Skin epidermis (tissue), 12 donors: Measurements from ENCODE around the gene TSPEAR.
"Not testable (repeated sequence)": the region's sequence is repeated elsewhere in the genome, so short reads cannot be mapped to it uniquely, and the experiment has no call there.

Experiments used
- H3K27ac ChIP-seq, 21 experiments: fragments of 200-600 bp; sonication (generic) in 11 of 21; one replicate each; pipeline ENCODE4 v1.5.0; 2020; ENCODE audit warnings: mild to moderate bottlenecking in 3 of 21, inconsistent platforms in 2 of 21, moderate library complexity in 2 of 21
- H3K4me3 ChIP-seq, 7 experiments: fragments of 200-600 bp; sonication (generic) in 2 of 7; one replicate each; pipeline ENCODE4 v1.5.0; 2020; ENCODE audit warnings: inconsistent platforms in 2 of 7, mild to moderate bottlenecking in 2 of 7, moderate library complexity in 1 of 7

TSPEAR gene

GRCh38 chr21:44639331-44639655 is 72.1 kb downstream of the TSPEAR start:
- Histone ChIP-seq H3K27ac (no peak overlapping the region), H3K4me3 (no peak overlapping the region)

GRCh38 chr21:44638506-44639330 is 72.7 kb downstream of the TSPEAR start:
- not testable (repeated sequence) for H3K4me3 ChIP-seq, H3K27ac ChIP-seq

DNA sequence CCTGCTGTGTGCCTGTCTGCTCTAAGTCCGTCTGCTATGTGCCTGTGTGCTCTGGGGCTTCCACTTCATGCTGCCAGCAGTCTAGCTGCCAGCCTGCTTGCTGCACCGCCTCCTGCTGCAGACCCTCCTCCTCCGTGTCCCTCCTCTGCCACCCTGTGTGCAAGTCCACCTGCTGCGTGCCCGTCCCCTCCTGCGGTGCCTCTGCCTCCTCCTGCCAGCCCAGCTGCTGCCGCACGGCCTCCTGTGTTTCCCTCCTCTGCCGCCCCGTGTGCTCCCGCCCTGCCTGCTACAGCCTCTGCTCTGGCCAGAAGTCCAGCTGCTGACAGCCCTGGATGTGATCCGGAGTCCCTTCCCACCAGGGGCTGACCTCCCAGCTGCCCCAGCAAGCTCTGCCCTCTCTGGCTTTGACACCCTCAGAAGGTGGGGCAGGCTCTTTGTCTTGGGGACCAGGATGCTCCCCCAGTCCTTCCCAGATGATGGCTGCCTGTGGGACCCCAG is 73.5 kb downstream of the TSPEAR start:
- not testable (repeated sequence) for H3K4me3 ChIP-seq

GRCh38 chr21:44637018-44637850 is 74.1 kb downstream of the TSPEAR start, which contains the start of gene KRTAP10-10:
Gene KRTAP10-10 (plus strand): TSS chr21:44637356. CDS start chr21:44637418, 62 bp downstream.
- no peak within 1 kb of the TSS for H3K27ac ChIP-seq

More for the DNA sequence above, 73.5 kb downstream of the TSPEAR start:
- H3K27ac ChIP-seq = not testable (repeated sequence)

GRCh38 chr21:44636209-44637017 is 75.0 kb downstream of the TSPEAR start:
- no peak overlapping the region for H3K4me3 ChIP-seq
- H3K27ac ChIP-seq = no peak overlapping the region

More at GRCh38 chr21:44637018-44637850, 74.1 kb downstream of the TSPEAR start, which contains the start of gene KRTAP10-10:
- H3K4me3 ChIP-seq = no peak within 1 kb of the TSS

DNA sequence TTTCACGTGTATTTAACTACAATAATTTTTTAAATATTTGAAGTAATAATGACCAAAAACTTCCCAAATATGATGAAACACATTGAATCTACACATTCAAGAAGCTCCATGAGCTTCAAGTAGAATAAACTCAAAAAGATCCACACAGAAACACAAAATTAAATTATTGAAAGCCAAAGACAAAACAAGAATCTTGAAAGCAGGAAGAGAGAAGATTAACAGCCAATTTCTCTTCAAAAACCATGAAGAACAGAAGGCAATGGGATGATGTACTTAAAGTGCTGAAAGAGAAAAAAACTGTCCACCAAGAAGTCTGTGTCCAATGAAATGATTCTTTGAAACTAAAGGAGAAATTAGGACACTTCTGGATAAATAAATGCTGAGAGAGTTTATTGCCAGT is 79.3 kb downstream of the TSPEAR start:
- Histone ChIP-seq H3K27ac (no peak overlapping the region), H3K4me3 (no peak overlapping the region)

DNA sequence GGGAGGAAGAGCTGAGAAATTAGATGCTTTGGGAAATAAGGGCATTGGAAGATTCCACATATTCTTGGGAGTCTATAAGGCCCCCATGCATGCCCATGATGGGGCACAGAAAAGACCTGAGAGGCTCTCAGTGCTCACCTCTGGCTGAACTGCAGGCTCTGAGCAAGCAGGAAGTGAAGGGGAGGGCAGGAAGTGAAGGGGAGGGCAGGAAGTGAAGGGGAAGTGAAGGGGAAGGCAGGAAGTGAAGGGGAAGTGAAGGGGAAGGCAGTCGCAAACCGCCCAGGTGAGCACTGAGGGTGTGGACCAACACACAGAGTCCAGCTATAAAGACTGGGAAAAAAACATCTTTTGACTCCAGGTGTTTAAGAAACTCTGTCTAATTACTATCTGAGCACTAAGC is 80.9 kb downstream of the TSPEAR start:
- H3K27ac ChIP-seq = no peak overlapping the region

DNA sequence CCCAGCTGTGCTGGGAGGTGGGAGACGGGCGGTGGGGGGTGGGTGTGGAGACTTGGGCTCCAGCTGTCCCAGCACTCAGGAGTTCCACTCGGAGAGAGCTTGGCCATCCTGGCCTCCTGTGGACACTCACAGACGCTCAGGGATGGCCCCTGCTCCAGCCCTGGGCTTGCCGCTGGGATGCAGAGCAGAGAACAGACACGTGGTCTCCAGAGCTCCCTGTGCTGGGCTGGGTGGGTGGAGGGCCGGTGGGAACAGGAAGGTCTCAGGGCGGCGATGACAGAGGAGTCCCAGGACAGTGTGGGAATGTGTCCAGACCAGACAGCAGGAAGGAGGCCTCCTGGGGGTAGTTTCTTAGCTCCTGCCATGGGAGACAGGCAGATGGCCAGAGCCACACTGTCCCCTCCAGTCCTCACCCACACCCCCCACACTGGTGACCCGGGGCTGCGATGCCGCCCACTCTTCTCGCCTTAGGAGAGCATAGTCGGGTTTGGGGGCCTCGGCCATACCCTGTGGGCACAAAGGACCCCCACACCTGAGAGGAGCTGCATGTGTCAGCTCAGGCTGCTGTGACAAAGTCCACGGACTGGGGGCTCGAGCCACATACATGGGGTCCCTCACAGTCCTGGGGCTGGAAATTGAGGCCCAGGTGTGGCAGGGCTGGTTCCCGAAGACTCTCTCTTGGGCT is 82.5 kb downstream of the TSPEAR start:
- no peak overlapping the region for H3K4me3 ChIP-seq
- no peak overlapping the region for H3K27ac ChIP-seq

More for the DNA sequence above, 80.9 kb downstream of the TSPEAR start:
- H3K4me3 ChIP-seq = no peak overlapping the region

GRCh38 chr21:44627831-44628233 is 83.5 kb downstream of the TSPEAR start:
- H3K4me3 ChIP-seq, H3K27ac ChIP-seq: not testable (repeated sequence)

- H3K27ac ChIP-seq = not testable (repeated sequence)
Observed at GRCh38 chr21:44627181-44627822, 84.1 kb downstream of the TSPEAR start.

DNA sequence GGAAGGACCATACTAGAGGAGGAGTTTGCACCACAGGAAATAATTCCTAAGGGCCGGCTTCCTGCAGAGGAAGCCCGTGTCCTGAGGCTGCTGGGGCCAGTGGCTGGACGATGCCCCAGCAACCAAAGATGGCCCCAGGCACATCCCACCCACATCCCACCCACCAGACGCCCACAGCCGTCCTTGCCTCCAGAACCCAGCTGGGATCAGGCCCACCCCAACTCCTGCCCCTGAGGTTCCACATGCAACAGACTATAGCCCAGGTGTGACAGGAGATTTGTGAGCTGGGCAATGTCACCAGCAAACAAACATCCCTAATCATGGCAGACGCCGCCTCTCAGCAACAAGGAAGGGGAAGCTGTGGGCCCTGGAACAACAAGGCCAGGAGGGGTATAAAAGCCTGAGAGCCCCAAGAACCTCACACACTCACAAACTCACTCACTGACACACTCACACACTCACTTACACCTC is 84.7 kb downstream of the TSPEAR start, which contains the start of gene KRTAP10-9:
KRTAP10-9 (plus strand) TSS at position 421 of the 471 bp plus-strand sequence. CDS start 79 bp downstream, outside the sequence.
- no peak within 1 kb of the TSS for H3K27ac ChIP-seq
- H3K4me3 ChIP-seq = no peak within 1 kb of the TSS

More at GRCh38 chr21:44627181-44627822, 84.1 kb downstream of the TSPEAR start:
- H3K4me3 ChIP-seq = not testable (repeated sequence)

- Histone ChIP-seq H3K4me3 (no peak overlapping the region), H3K27ac (no peak overlapping the region)
Observed at GRCh38 chr21:44626262-44626661, 85.1 kb downstream of the TSPEAR start.

GRCh38 chr21:44625756-44626155 is 85.6 kb downstream of the TSPEAR start:
- H3K27ac ChIP-seq = no peak overlapping the region
- no peak overlapping the region for H3K4me3 ChIP-seq

- H3K27ac ChIP-seq = no peak overlapping the region
- no peak overlapping the region for H3K4me3 ChIP-seq
Observed at GRCh38 chr21:44623575-44623974, 87.8 kb downstream of the TSPEAR start.

DNA sequence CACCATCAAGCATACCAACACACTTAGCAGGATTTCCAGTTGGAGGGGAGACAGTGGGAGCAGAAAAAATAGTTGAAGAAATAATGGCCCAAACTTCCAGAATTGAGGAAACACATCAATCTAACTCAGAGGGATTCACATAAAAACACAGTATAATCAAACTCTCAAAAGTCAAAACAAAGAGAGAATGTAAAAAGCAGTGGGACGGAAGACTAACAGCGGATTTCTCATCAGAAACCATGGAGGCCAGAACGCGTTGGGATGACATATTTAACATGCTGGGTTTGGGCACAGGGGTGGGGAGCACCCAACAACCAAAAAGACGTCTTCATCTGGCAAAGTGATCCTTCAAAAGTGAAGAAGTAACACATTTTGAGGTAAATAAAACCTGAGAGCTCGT is 91.5 kb downstream of the TSPEAR start:
- Histone ChIP-seq H3K4me3 (no peak overlapping the region), H3K27ac (no peak overlapping the region)

GRCh38 chr21:44618909-44619308 is 92.5 kb downstream of the TSPEAR start:
- Histone ChIP-seq H3K27ac (peak overlapping the region in 8 of 21 experiments; percentile 2 to 80 (median 48)), H3K4me3 (no peak overlapping the region)

DNA sequence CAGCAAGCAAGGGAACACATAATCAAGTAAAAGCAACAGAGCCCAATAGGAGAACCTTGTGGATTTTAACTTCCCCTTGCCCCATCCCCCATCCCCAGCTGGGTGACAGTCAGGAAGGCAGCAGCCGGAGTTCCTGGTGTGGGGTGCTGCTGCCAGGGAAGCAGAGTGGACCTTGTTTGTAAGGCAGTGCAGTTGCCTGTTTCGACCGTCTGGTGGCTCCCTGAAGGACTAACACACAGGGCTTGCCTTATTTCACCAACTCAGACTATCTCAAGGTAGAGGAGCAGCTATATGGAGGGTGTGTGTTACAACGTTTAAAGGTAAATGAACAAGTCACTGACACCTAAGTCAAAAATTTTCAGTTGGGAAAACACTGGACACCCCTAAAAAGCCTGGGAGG is 92.9 kb downstream of the TSPEAR start:
- no peak overlapping the region for H3K4me3 ChIP-seq

DNA sequence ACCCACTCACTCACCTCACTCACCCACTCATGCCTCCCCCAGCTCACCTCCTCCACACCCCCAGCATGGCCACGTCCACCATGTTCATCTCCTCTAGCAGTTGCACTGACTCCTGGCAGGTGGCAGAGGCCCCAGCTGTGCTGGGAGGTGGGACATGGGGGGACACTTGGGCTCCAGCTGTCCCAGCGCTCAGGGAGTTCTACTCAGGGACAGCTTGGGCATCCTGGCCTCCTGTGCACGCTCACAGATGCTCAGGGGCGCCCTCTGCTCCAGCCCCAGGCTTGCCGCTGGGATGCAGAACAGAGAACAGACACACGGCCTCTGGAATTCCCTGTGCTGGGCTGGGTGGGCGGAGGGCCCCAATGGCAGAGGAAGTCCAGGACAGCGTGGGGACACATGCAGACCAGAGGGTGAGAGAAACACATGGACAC is 94.3 kb downstream of the TSPEAR start:
- no peak overlapping the region for H3K27ac ChIP-seq
- no peak overlapping the region for H3K4me3 ChIP-seq

More for the DNA sequence above, 92.9 kb downstream of the TSPEAR start:
- peak overlapping the region in 8 of 21 experiments; percentile 2 to 80 (median 48) for H3K27ac ChIP-seq
